ENCODE data around the gene HIRA. TPM values are rescaled to one million over a fixed set of nuclear protein-coding genes. Genes with fewer than 3 reads are reported as not detected.
A peak's percentile ranks its signal among the peaks of the same experiment; 100 is the strongest.

The HIRA gene
- total and polyA plus RNA-seq, 4 donors: 10.4 to 24.3 (median 17.1) TPM

- no peak for ATAC-seq (ENCODE audit: low FRiP score)
- 94 to 95% methylated on average over 8 of the region's 8 CpGs for WGBS, 2 donors
- Histone ChIP-seq H3K4me3 (ENCODE audit: low read length in 2 of 2) (no peak overlapping the region), H3K9me3 (ENCODE audit: control insufficient read depth, low read length) (no peaks in the 10 kb centered on the region), H3K27ac (ENCODE audit: low read depth in 1 of 2, low read length in 2 of 2) (no peak overlapping the region), H3K36me3 (ENCODE audit: control insufficient read depth in 1 of 2, insufficient read depth in 2 of 2, low read length in 1 of 2) (peaks cover 2 to 25% of the 10 kb centered on the region in 2 donors), H3K27me3 (ENCODE audit: control insufficient read depth in 1 of 2, insufficient read depth in 2 of 2, low read length in 1 of 2) (no peaks in the 10 kb centered on the region), H3K4me1 (ENCODE audit: control insufficient read depth in 1 of 2, insufficient read depth in 2 of 2, low read length in 2 of 2) (no peaks in the 10 kb centered on the region)
- intact Hi-C loops (cut with DNase I): no loop called here
- DNase-seq: no peak
These were observed 74.7 kb downstream of the HIRA start for GRCh38 chr22:19356708-19357269.

- ATAC-seq (ENCODE audit: low FRiP score): no peak
- intact Hi-C loops (cut with DNase I): no loop called here
- H3K36me3 ChIP-seq (ENCODE audit: control insufficient read depth in 1 of 2, insufficient read depth in 2 of 2, low read length in 1 of 2): peaks cover 6 to 22% of the 10 kb centered on the region in 2 donors
- WGBS, 2 donors: 87 to 89% methylated on average over 7 of the region's 7 CpGs
- H3K27me3 ChIP-seq (ENCODE audit: control insufficient read depth in 1 of 2, insufficient read depth in 2 of 2, low read length in 1 of 2): no peaks in the 10 kb centered on the region
- no peaks in the 10 kb centered on the region for H3K4me1 ChIP-seq (ENCODE audit: control insufficient read depth in 1 of 2, insufficient read depth in 2 of 2, low read length in 2 of 2)
- no peak overlapping the region for H3K4me3 ChIP-seq (ENCODE audit: low read length in 2 of 2)
- DNase-seq: peak in 1 of 2 donors; percentile 45
- no peak overlapping the region for H3K27ac ChIP-seq (ENCODE audit: low read depth in 1 of 2, low read length in 2 of 2)
- no peaks in the 10 kb centered on the region for H3K9me3 ChIP-seq (ENCODE audit: control insufficient read depth, low read length)
These were observed 75.9 kb downstream of the HIRA start for GRCh38 chr22:19355413-19356157.

- intact Hi-C loops (cut with DNase I): no loop called here
- 94 to 97% methylated on average over 5 of the region's 5 CpGs for WGBS, 2 donors
These were observed 77.3 kb downstream of the HIRA start for GRCh38 chr22:19354201-19354600.

GRCh38 chr22:19353363-19354131 lies 78.0 kb downstream of the HIRA start:
- Histone ChIP-seq H3K36me3 (ENCODE audit: control insufficient read depth in 1 of 2, insufficient read depth in 2 of 2, low read length in 1 of 2) (peaks cover 6 to 15% of the 10 kb centered on the region in 2 donors), H3K4me3 (ENCODE audit: low read length in 2 of 2) (no peak overlapping the region), H3K27me3 (ENCODE audit: control insufficient read depth in 1 of 2, insufficient read depth in 2 of 2, low read length in 1 of 2) (no peaks in the 10 kb centered on the region), H3K9me3 (ENCODE audit: control insufficient read depth, low read length) (no peaks in the 10 kb centered on the region), H3K27ac (ENCODE audit: low read depth in 1 of 2, low read length in 2 of 2) (no peak overlapping the region), H3K4me1 (ENCODE audit: control insufficient read depth in 1 of 2, insufficient read depth in 2 of 2, low read length in 2 of 2) (no peaks in the 10 kb centered on the region)
- intact Hi-C loops (cut with DNase I): no loop called here
- 90 to 92% methylated on average over 18 of the region's 18 CpGs for WGBS, 2 donors
- no peak for ATAC-seq (ENCODE audit: low FRiP score)
- peak in 1 of 2 donors; percentile 62 for DNase-seq

More at GRCh38 chr22:19354201-19354600, 77.3 kb downstream of the HIRA start:
- no peaks in the 10 kb centered on the region for H3K9me3 ChIP-seq (ENCODE audit: control insufficient read depth, low read length)
- H3K27ac ChIP-seq (ENCODE audit: low read depth in 1 of 2, low read length in 2 of 2): no peak overlapping the region
- DNase-seq (no peak), ATAC-seq (ENCODE audit: low FRiP score) (no peak)
- H3K4me3 ChIP-seq (ENCODE audit: low read length in 2 of 2): no peak overlapping the region
- H3K27me3 ChIP-seq (ENCODE audit: control insufficient read depth in 1 of 2, insufficient read depth in 2 of 2, low read length in 1 of 2): no peaks in the 10 kb centered on the region
- H3K36me3 ChIP-seq (ENCODE audit: control insufficient read depth in 1 of 2, insufficient read depth in 2 of 2, low read length in 1 of 2): peaks cover 6 to 20% of the 10 kb centered on the region in 2 donors
- no peaks in the 10 kb centered on the region for H3K4me1 ChIP-seq (ENCODE audit: control insufficient read depth in 1 of 2, insufficient read depth in 2 of 2, low read length in 2 of 2)

GRCh38 chr22:19352766-19353165 lies 78.8 kb downstream of the HIRA start:
- intact Hi-C loops (cut with DNase I): no loop called here
- ATAC-seq (ENCODE audit: low FRiP score): no peak

GRCh38 chr22:19352217-19352616 lies 79.3 kb downstream of the HIRA start:
- WGBS, 2 donors: 91% methylated on average over 6 of the region's 6 CpGs
- H3K4me3 ChIP-seq (ENCODE audit: low read length in 2 of 2): no peak overlapping the region
- intact Hi-C loops (cut with DNase I): no loop called here
- H3K4me1 ChIP-seq (ENCODE audit: control insufficient read depth in 1 of 2, insufficient read depth in 2 of 2, low read length in 2 of 2): no peaks in the 10 kb centered on the region
- ATAC-seq (ENCODE audit: low FRiP score) (no peak), DNase-seq (no peak)
- H3K27me3 ChIP-seq (ENCODE audit: control insufficient read depth in 1 of 2, insufficient read depth in 2 of 2, low read length in 1 of 2): no peaks in the 10 kb centered on the region
- no peak overlapping the region for H3K27ac ChIP-seq (ENCODE audit: low read depth in 1 of 2, low read length in 2 of 2)
- H3K9me3 ChIP-seq (ENCODE audit: control insufficient read depth, low read length): no peaks in the 10 kb centered on the region
- peaks cover 4 to 15% of the 10 kb centered on the region in 2 donors for H3K36me3 ChIP-seq (ENCODE audit: control insufficient read depth in 1 of 2, insufficient read depth in 2 of 2, low read length in 1 of 2)

More at GRCh38 chr22:19352766-19353165, 78.8 kb downstream of the HIRA start:
- no peak overlapping the region for H3K27ac ChIP-seq (ENCODE audit: low read depth in 1 of 2, low read length in 2 of 2)
- WGBS, 2 donors: 95% methylated on average over 4 of the region's 4 CpGs
- DNase-seq: peak in 1 of 2 donors; percentile 63
- H3K9me3 ChIP-seq (ENCODE audit: control insufficient read depth, low read length): no peaks in the 10 kb centered on the region
- H3K27me3 ChIP-seq (ENCODE audit: control insufficient read depth in 1 of 2, insufficient read depth in 2 of 2, low read length in 1 of 2): no peaks in the 10 kb centered on the region
- peaks cover 6 to 15% of the 10 kb centered on the region in 2 donors for H3K36me3 ChIP-seq (ENCODE audit: control insufficient read depth in 1 of 2, insufficient read depth in 2 of 2, low read length in 1 of 2)
- no peak overlapping the region for H3K4me3 ChIP-seq (ENCODE audit: low read length in 2 of 2)
- no peaks in the 10 kb centered on the region for H3K4me1 ChIP-seq (ENCODE audit: control insufficient read depth in 1 of 2, insufficient read depth in 2 of 2, low read length in 2 of 2)

GRCh38 chr22:19351604-19352003 lies 79.9 kb downstream of the HIRA start:
- no peak overlapping the region for H3K27ac ChIP-seq (ENCODE audit: low read depth in 1 of 2, low read length in 2 of 2)
- H3K9me3 ChIP-seq (ENCODE audit: control insufficient read depth, low read length): no peaks in the 10 kb centered on the region
- H3K4me3 ChIP-seq (ENCODE audit: low read length in 2 of 2): no peak overlapping the region
- ATAC-seq (ENCODE audit: low FRiP score): no peak
- H3K36me3 ChIP-seq (ENCODE audit: control insufficient read depth in 1 of 2, insufficient read depth in 2 of 2, low read length in 1 of 2): peaks cover 4 to 16% of the 10 kb centered on the region in 2 donors
- WGBS, 2 donors: 96 to 97% methylated on average over 6 of the region's 6 CpGs
- intact Hi-C loops (cut with DNase I): no loop called here
- DNase-seq: no peak
- H3K4me1 ChIP-seq (ENCODE audit: control insufficient read depth in 1 of 2, insufficient read depth in 2 of 2, low read length in 2 of 2): no peaks in the 10 kb centered on the region
- no peaks in the 10 kb centered on the region for H3K27me3 ChIP-seq (ENCODE audit: control insufficient read depth in 1 of 2, insufficient read depth in 2 of 2, low read length in 1 of 2)

GRCh38 chr22:19350947-19351346 lies 80.6 kb downstream of the HIRA start:
- H3K27ac ChIP-seq (ENCODE audit: low read depth in 1 of 2, low read length in 2 of 2): no peak overlapping the region
- WGBS, 2 donors: 94 to 95% methylated on average over 9 of the region's 9 CpGs
- H3K9me3 ChIP-seq (ENCODE audit: control insufficient read depth, low read length): no peaks in the 10 kb centered on the region
- no peaks in the 10 kb centered on the region for H3K27me3 ChIP-seq (ENCODE audit: control insufficient read depth in 1 of 2, insufficient read depth in 2 of 2, low read length in 1 of 2)
- intact Hi-C loops (cut with DNase I): no loop called here
- H3K36me3 ChIP-seq (ENCODE audit: control insufficient read depth in 1 of 2, insufficient read depth in 2 of 2, low read length in 1 of 2): peaks cover 4 to 17% of the 10 kb centered on the region in 2 donors
- no peak for DNase-seq
- no peak overlapping the region for H3K4me3 ChIP-seq (ENCODE audit: low read length in 2 of 2)
- H3K4me1 ChIP-seq (ENCODE audit: control insufficient read depth in 1 of 2, insufficient read depth in 2 of 2, low read length in 2 of 2): no peaks in the 10 kb centered on the region
- ATAC-seq (ENCODE audit: low FRiP score): no peak

Data from aorta (tissue), 5 donors.